ENCODE measurements around the gene CD47.

Gene CD47

GRCh38 chr3:108008931-108009639 lies 81.7 kb downstream of the CD47 start:
- DNase-seq: no peak

GRCh38 chr3:108008106-108008505 lies 82.7 kb downstream of the CD47 start:
- no peak for DNase-seq

DNA sequence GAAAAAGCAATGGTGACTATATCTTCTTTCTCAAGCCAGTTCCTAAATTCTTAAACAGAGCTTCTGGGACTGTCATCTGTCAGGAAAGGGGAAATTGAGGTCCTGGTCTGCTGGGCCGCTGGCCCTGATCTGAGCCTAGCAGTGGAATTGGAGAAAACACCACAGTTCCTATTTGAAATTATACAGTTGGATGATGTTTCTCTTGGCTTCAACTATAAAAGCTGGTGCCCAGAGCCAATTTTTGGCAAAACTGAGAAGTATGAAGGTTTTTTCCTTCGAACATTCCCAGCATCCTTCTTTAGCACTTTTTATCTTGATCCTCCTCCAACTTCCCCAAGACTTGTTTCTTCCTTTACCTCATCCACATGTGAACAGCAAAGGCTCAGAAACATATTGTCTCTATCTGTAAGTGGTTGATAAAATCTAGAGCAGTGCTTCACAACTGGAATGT lies 83.9 kb downstream of the CD47 start:
- no peak for DNase-seq

- no peak for DNase-seq
Measured at GRCh38 chr3:108006077-108006771, 84.6 kb downstream of the CD47 start.

DNA sequence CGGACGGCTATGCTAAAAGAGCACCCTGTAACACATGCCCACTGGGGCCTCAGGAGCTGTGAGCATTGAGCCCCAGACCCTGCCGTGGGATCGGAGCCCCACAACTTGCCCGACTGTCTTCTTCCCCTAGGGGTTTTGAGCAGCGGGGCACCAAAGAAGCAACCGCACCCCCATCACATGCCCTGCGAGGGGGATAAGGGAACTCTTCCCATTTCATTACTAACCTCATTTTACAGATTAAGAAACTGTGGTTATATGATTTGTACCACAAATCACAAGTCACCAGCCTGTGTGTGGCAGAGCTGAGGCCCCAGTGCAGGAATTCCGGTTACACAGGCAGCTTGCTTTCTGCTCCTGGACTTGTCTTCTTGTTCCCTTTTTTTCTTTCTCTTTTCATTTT lies 86.2 kb downstream of the CD47 start:
- DNase-seq: no peak

DNA sequence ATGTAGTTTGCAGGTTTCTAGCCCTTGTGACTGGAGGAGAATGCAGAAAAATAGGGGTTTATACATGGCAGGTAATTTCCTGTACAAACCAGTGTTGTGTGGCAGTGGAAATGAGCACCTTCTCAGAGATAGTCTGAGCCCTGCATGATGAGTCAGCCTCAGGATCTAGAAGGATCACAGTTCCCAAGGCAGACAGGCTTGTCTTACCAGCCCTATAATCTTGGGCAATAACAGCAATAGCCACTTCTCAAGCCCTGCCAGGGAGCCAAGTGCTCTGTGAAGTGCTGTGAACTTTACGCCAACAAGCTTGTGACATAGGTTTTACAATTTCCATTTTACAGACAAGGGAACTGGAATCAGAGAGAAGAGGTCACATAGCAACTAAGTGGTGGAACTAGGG lies 89.4 kb downstream of the CD47 start:
- no peak for DNase-seq

- DNase-seq: no peak
Measured at GRCh38 chr3:107999215-107999775, 91.5 kb downstream of the CD47 start.

DNA sequence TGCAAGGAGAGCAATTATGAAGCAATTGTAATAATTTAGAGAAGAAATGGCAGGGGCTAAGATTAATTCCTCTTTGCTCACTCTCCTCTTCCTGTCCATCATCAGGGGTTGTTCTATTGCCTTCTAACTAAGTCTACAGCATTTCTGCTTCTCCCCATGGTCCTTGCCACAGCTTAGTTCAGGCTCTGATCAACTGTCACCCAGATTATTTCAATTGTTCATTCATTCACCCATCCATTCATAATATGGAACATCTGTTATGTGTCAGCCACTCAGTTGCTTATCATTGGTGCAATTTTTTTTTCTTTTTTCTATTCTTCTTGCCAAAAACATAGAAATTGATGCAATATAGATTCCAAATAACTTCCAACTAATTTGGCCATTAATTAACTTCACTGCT lies 93.2 kb downstream of the CD47 start:
- DNase-seq: no peak

- DNase-seq: no peak
Measured at GRCh38 chr3:107995823-107996222, 95.0 kb downstream of the CD47 start.

- no peak for DNase-seq
Measured at GRCh38 chr3:107994956-107995715, 95.7 kb downstream of the CD47 start.

- no peak for DNase-seq
Measured at GRCh38 chr3:107994181-107994580, 96.7 kb downstream of the CD47 start.

- no peak for DNase-seq
Measured at GRCh38 chr3:107993771-107994170, 97.1 kb downstream of the CD47 start.

All from DMS79 treated with DMSO at 0.1 percent for 48 hours (cell line).